Measurements from ENCODE around the gene ATP6V1C2. TPM values are rescaled to one million over a fixed set of nuclear protein-coding genes. Genes with fewer than 3 reads are reported as not detected.

Gene ATP6V1C2
- total and polyA plus RNA-seq, 2 donors from 2014 or later: 4.2 to 38.0 TPM

GRCh38 chr2:10777842-10778723 lies 56.7 kb downstream of the ATP6V1C2 start:
- no peak for TF ChIP-seq CTCF (IDR thresholded peaks at IDR 0.05; ENCODE audit: borderline replicate concordance, extremely low read depth, insufficient read depth)

GRCh38 chr2:10778724-10779115 lies 57.3 kb downstream of the ATP6V1C2 start:
- no peak overlapping the region for H3K4me3 ChIP-seq (ENCODE audit: low read length in 3 of 3)
- intact Hi-C loops (cut with DNase I): no loop called here
- H3K9me3 ChIP-seq (ENCODE audit: control insufficient read depth in 2 of 3, insufficient read depth in 1 of 3, low read length in 3 of 3): no peaks in the 10 kb centered on the region
- peaks cover 2 to 16% (median 13%) of the 10 kb centered on the region in 3 donors for H3K36me3 ChIP-seq (ENCODE audit: control insufficient read depth in 2 of 3, insufficient read depth in 3 of 3, low read length in 3 of 3)
- no peak overlapping the region for H3K27ac ChIP-seq (ENCODE audit: low read depth in 2 of 2, low read length in 2 of 2)
- H3K9ac ChIP-seq (ENCODE audit: low read length in 3 of 3): no peak overlapping the region
- H3K4me1 ChIP-seq (ENCODE audit: control insufficient read depth in 2 of 3, insufficient read depth in 2 of 3, low read depth in 1 of 3, low read length in 3 of 3): no peaks in the 10 kb centered on the region
- TF ChIP-seq CTCF (IDR thresholded peaks at IDR 0.05; ENCODE audit: borderline replicate concordance, extremely low read depth, insufficient read depth): no peak
- DNase-seq: peak in 1 of 5 donors; percentile 58
- no peak for FAIRE-seq
- H3K27me3 ChIP-seq (ENCODE audit: control insufficient read depth, insufficient read depth, low read length): no peaks in the 10 kb centered on the region

More at GRCh38 chr2:10777842-10778723, 56.7 kb downstream of the ATP6V1C2 start:
- Histone ChIP-seq H3K4me3 (ENCODE audit: low read length in 3 of 3) (no peak overlapping the region), H3K27me3 (ENCODE audit: control insufficient read depth, insufficient read depth, low read length) (no peaks in the 10 kb centered on the region), H3K9ac (ENCODE audit: low read length in 3 of 3) (no peak overlapping the region), H3K4me1 (ENCODE audit: control insufficient read depth in 2 of 3, insufficient read depth in 2 of 3, low read depth in 1 of 3, low read length in 3 of 3) (no peaks in the 10 kb centered on the region), H3K9me3 (ENCODE audit: control insufficient read depth in 2 of 3, insufficient read depth in 1 of 3, low read length in 3 of 3) (no peaks in the 10 kb centered on the region), H3K27ac (ENCODE audit: low read depth in 2 of 2, low read length in 2 of 2) (no peak overlapping the region), H3K36me3 (ENCODE audit: control insufficient read depth in 2 of 3, insufficient read depth in 3 of 3, low read length in 3 of 3) (peaks cover 2 to 15% (median 12%) of the 10 kb centered on the region in 3 donors)
- FAIRE-seq (no peak), DNase-seq (peak in 1 of 5 donors; percentile 70)
- intact Hi-C loops (cut with DNase I): no loop called here

GRCh38 chr2:10779776-10780490 lies 58.5 kb downstream of the ATP6V1C2 start:
- no peaks in the 10 kb centered on the region for H3K27me3 ChIP-seq (ENCODE audit: control insufficient read depth, insufficient read depth, low read length)
- intact Hi-C loops (cut with DNase I): no loop called here
- H3K4me1 ChIP-seq (ENCODE audit: control insufficient read depth in 2 of 3, insufficient read depth in 2 of 3, low read depth in 1 of 3, low read length in 3 of 3): peaks cover 0 to 7% (median 4%) of the 10 kb centered on the region in 3 donors
- DNase-seq (no peak), FAIRE-seq (no peak)
- H3K4me3 ChIP-seq (ENCODE audit: low read length in 3 of 3): no peak overlapping the region
- peaks cover 4 to 26% (median 23%) of the 10 kb centered on the region in 3 donors for H3K36me3 ChIP-seq (ENCODE audit: control insufficient read depth in 2 of 3, insufficient read depth in 3 of 3, low read length in 3 of 3)
- TF ChIP-seq CTCF (IDR thresholded peaks at IDR 0.05; ENCODE audit: borderline replicate concordance, extremely low read depth, insufficient read depth): no peak
- H3K9me3 ChIP-seq (ENCODE audit: control insufficient read depth in 2 of 3, insufficient read depth in 1 of 3, low read length in 3 of 3): no peaks in the 10 kb centered on the region
- no peak overlapping the region for H3K9ac ChIP-seq (ENCODE audit: low read length in 3 of 3)
- H3K27ac ChIP-seq (ENCODE audit: low read depth in 2 of 2, low read length in 2 of 2): no peak overlapping the region

Data from kidney (tissue), 14 donors.